OCI-LY1 (cell line): ENCODE data around the gene BCL2.

ENCODE experiments used
- EZH2 ChIP-seq: fragments of 200-600 bp; sonication (generic), shearing (Covaris generic); IDR thresholded peaks from 2 replicates; pipeline ENCODE4 v1.8.0; 2017; ENCODE audit warnings: borderline replicate concordance, mixed run types, mild to moderate bottlenecking, antibody characterized with exemption, low read length, moderate library complexity, mixed read lengths
- TF ChIP-seq, protein P1 (sequence below): fragments of 200-600 bp; sonication (generic), shearing (Covaris generic); IDR thresholded peaks from 2 replicates; pipeline ENCODE4 v1.5.1; 2017; ENCODE audit warnings: mild to moderate bottlenecking, antibody characterized with exemption, low read length, moderate library complexity, mixed read lengths

- TF ChIP-seq, protein P1, sequence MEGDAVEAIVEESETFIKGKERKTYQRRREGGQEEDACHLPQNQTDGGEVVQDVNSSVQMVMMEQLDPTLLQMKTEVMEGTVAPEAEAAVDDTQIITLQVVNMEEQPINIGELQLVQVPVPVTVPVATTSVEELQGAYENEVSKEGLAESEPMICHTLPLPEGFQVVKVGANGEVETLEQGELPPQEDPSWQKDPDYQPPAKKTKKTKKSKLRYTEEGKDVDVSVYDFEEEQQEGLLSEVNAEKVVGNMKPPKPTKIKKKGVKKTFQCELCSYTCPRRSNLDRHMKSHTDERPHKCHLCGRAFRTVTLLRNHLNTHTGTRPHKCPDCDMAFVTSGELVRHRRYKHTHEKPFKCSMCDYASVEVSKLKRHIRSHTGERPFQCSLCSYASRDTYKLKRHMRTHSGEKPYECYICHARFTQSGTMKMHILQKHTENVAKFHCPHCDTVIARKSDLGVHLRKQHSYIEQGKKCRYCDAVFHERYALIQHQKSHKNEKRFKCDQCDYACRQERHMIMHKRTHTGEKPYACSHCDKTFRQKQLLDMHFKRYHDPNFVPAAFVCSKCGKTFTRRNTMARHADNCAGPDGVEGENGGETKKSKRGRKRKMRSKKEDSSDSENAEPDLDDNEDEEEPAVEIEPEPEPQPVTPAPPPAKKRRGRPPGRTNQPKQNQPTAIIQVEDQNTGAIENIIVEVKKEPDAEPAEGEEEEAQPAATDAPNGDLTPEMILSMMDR = no peak
- TF ChIP-seq EZH2 = no peak
These were observed 89.6 kb downstream of the BCL2 start for GRCh38 chr18:63229971-63230370.
